Measurements from ENCODE around the gene C18orf32. TPM values are rescaled to one million over a fixed set of nuclear protein-coding genes. Genes with fewer than 3 reads are reported as not detected.

Gene C18orf32
- total RNA-seq, 1 donor from 2014 or later: 81.9 TPM

Other genes with a start within 250 kb of the C18orf32 start
- gene DYM, start 26.6 kb downstream of the C18orf32 start, total RNA-seq: 67.5 TPM
- gene RPL17, start 5.2 kb upstream of the C18orf32 start, total RNA-seq: 1,108 TPM
- 138 TPM for gene LIPG, start 74.8 kb upstream of the C18orf32 start, total RNA-seq